Stimulated activated CD8-positive, alpha-beta memory T cell treated with anti-CD3 and anti-CD28 coated beads, Interleukin-12 subunit alpha, Interleukin-12 subunit beta, amount 100 ng/mL, for 4 hours (primary cell): Measurements from ENCODE around the gene CDH22.

ENCODE experiments used
- DNase-seq: peaks from one replicate; pipeline ENCODE4 v3.0.0-alpha.2; 2020; ENCODE audit warnings: low read depth

Gene CDH22

GRCh38 chr20:46299078-46299477 lies 9.2 kb downstream of the CDH22 start:
- DNase-seq = no peak

DNA sequence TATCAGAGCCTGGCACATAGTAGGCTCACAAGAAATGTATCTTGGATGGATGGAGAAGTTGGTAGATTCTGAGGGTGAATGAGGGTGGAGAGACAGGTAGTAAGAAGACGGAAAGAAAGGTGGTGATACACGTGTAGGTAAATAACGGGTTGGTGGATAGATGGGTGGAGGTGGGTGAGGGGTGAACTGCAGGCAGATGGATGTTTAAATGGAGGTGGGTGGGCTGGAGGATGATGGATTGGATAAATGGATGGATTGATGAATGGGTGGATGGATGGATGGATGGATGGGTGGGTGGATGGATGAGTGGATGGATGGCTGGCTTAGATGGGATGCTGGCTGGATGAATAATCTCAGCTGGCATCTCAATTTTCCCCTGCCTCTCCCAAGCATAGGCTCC lies 9.9 kb downstream of the CDH22 start:
- DNase-seq = no peak

DNA sequence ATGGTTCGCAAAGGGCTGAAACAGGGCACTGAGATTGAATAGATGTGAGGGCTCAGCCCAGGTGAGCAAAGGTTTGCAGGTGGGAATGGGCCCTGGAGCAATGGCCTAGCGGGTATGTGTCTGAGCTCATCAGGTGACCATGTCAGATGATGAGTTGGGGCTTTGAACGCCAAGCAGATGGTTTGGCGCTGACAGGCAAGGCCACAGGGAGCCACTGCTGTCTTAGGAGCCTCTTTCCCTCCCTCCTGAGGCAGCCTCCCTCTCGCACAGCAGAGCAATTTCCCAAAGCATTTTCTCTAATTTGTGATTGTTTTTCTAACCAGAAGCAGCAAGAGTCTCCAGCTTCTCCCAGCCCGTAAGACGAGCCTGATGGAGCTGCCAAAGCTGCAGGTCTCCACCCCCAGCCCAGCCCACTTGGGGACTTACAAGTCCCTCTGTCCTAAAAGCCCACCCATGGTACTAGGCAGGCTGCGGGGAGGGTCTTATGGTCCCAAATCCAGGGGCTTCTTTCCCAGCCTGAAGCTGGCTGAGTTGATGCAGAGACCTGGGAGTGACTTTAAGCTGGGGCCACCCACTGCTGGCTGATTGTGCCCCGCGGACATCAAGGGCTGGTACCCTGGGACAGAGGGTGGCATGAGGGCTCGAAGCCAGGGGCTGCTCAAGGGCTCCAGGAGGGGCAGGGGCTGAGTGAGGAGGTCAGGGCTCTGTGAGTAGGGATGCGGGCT lies 11.6 kb downstream of the CDH22 start:
- no peak for DNase-seq

GRCh38 chr20:46293084-46293483 lies 15.2 kb downstream of the CDH22 start:
- DNase-seq = no peak

- DNase-seq = no peak
Measured at GRCh38 chr20:46291401-46291800, 16.9 kb downstream of the CDH22 start.

- no peak for DNase-seq
Measured at GRCh38 chr20:46289432-46289831, 18.9 kb downstream of the CDH22 start.

DNA sequence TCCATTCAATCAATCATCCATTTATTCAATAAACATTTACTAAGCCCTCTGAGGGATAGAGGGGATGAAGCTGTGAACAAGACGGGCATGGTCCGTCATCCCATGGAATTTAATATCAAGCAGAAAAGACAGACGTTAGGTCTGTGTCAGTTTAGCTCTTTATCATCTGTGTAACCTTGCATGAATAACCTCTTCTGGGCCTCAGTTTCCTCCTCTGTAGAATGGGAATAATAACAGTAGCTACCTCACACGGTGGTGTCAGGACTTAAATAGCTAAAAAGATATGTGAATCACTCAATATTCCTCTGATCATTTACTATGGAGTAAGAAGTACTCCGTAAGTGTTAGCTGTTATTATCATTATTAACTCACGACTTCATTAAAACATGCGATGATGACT lies 21.3 kb downstream of the CDH22 start:
- no peak for DNase-seq

- DNase-seq = no peak
Measured at GRCh38 chr20:46286382-46286781, 21.9 kb downstream of the CDH22 start.

- no peak for DNase-seq
Measured at GRCh38 chr20:46285740-46286139, 22.6 kb downstream of the CDH22 start.

- DNase-seq = no peak
Measured at GRCh38 chr20:46285072-46285471, 23.2 kb downstream of the CDH22 start.

DNA sequence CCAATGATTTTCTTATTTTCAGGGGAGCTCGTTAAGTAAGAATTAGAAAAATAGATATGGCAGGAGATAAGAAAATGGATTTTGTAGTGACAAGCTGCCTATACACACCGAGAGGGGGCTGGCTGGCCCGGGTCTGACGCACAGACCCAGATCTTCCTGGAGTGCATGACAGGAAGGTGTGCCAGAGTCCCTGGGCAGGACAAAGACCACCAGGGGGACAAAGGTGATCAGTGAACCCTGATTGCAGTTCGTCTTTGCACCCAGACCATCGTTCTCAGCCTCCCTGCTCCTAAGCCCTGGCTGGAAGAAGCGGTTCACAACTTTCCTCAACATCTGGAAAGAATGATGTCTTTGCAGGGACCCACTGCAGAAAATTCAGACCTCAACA lies 24.3 kb downstream of the CDH22 start:
- DNase-seq = no peak

GRCh38 chr20:46283426-46284039 lies 24.8 kb downstream of the CDH22 start:
- no peak for DNase-seq

- no peak for DNase-seq
Measured at GRCh38 chr20:46282669-46283068, 25.6 kb downstream of the CDH22 start.

GRCh38 chr20:46279103-46279502 lies 29.2 kb downstream of the CDH22 start:
- no peak for DNase-seq

- DNase-seq = no peak
Measured at GRCh38 chr20:46277602-46278001, 30.7 kb downstream of the CDH22 start.

- no peak for DNase-seq
Measured at GRCh38 chr20:46276531-46276930, 31.8 kb downstream of the CDH22 start.

GRCh38 chr20:46275091-46275490 lies 33.2 kb downstream of the CDH22 start:
- DNase-seq = no peak

DNA sequence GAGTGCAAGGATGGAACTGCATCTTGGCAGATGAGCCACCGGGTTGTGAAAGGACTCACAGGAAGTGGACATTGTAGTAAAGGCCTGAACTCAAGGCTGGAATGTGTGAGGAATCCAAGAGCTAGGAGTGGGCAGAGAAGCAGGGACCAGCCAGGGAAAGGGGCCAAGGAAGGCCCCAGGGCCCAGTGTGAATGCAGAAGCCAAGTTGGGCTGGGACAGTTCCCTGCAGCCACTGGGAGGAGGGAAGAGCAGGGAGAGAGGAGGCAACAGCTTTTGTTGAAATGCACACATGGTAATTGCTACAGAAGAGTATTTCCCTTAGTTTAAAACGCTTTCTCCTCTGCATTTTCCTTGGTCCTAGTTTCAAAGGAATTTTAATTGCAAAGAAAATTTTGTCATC lies 34.6 kb downstream of the CDH22 start:
- no peak for DNase-seq

DNA sequence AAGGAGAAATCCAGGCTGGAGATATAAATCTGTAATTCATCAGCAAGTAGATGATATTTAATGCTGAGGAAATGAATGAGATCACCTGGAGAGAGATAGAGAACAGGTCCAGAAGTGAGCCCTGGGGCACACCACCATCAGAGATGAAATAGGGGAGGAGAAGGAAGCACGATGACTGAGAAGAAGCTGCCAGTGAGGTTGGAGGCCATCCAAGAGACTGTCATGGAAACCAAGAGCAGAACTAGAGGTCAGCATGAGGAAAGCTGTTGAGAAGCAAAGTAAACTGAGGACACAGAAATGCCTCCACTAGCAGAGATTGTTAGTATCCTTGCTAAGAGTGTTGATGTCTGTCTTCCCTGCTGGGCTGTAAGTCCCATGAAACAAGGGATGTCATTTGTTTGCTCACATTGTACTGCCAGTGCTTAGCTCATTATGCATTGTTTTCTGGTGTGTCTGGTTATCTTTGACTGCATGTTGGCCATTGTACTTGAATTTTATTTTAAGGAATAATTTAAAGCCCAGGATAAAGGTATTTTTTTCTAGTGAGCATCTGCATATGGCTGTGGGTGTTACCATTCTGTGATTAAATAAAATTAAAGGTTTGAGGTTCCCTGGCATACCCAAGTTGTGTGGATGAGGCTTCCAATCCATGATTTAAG lies 35.8 kb downstream of the CDH22 start:
- DNase-seq = no peak

GRCh38 chr20:46270977-46271744 lies 37.1 kb downstream of the CDH22 start:
- no peak for DNase-seq

DNA sequence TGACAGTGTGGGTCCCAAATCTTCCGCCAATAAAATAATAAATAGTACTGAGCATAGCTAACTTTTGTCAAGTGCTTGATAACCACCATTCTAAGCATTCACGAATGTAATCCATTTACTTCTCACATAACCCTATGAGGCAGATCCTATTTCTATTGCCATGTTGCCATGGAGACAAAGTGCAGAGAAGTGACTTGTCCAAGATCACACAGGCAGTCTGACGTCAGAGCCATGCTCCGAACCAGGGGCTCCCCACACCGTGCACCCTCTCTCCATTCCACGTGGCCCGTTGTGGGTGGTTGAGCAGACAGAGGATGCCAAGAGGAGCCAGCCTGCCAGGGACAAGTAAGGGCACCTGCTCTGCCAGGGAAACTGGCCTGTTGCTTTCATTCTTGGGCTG lies 38.9 kb downstream of the CDH22 start:
- no peak for DNase-seq

- no peak for DNase-seq
Measured at GRCh38 chr20:46268662-46269061, 39.6 kb downstream of the CDH22 start.

DNA sequence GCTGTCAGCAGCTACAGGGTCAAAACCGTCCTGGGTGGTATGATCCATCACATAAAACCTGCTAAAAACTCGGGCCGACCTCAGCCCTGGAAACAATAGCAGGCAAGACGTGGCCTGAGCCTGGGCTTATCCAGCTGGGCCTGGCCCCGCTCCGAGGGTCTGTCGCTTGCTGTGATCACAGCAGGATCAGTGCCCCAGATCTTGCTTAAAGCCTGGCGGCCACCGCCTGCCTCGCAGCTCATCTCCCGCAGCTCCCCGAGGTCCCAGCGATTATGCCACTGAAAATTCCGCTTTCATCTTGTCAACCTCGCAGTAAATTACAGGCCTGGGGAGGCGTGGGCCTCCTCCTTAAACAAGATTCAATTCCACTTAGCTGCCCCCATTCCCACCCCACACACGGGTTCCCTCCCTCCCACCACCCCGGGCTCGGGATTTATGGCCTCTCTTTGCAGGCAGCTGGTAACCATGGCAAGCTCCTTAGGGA lies 40.1 kb downstream of the CDH22 start:
- DNase-seq = no peak
